ENCODE measurements around the gene SEC11A.

- no peak for TF ChIP-seq REST (IDR thresholded peaks at IDR 0.05; ENCODE audit: low read depth)
- TF ChIP-seq RAD21 (IDR thresholded peaks at IDR 0.05; ENCODE audit: low read depth) = no peak
- TF ChIP-seq EP300 (IDR thresholded peaks at IDR 0.05; ENCODE audit: borderline replicate concordance) = no peak
- TF ChIP-seq CEBPB (IDR thresholded peaks at IDR 0.05) = no peak
- no peak for TF ChIP-seq EGR1 (IDR thresholded peaks at IDR 0.05)
- TF ChIP-seq CREB1 (IDR thresholded peaks at IDR 0.05; ENCODE audit: low read depth) = no peak
- TF ChIP-seq USF1 (IDR thresholded peaks at IDR 0.05) = no peak
- no peak for TF ChIP-seq TEAD4 (IDR thresholded peaks at IDR 0.05)
- TF ChIP-seq TAF1 (IDR thresholded peaks at IDR 0.05; ENCODE audit: low read depth) = no peak
- no peak for TF ChIP-seq MAX (IDR thresholded peaks at IDR 0.05)
- no peak for TF ChIP-seq ZBTB7A (IDR thresholded peaks at IDR 0.05; ENCODE audit: low read depth)
- no peak for TF ChIP-seq NFIC (IDR thresholded peaks at IDR 0.05)
- TF ChIP-seq YY1 (IDR thresholded peaks at IDR 0.05; ENCODE audit: low read depth) = no peak
- no peak for TF ChIP-seq TCF12 (IDR thresholded peaks at IDR 0.05; ENCODE audit: low read depth)
Measured at GRCh38 chr15:84634228-84634837, 81.6 kb downstream of the SEC11A start.
